Ovary (tissue), 9 donors: ENCODE results near the gene IMMP2L. TPM values are rescaled to one million over a fixed set of nuclear protein-coding genes. Genes with fewer than 3 reads are reported as not detected.

Source experiments
- DNase-seq, 5 donors: peaks; one replicate each; pipeline ENCODE4 v3.0.0-alpha.2; 2019 to 2020
- H3K27ac ChIP-seq, 2 donors: fragments of 200-600 bp; one replicate each; pipeline versions ENCODE4 v1.5.1 to v1.8.0; 2019 to 2022
- H3K27me3 ChIP-seq: fragments of 200-600 bp; one replicate; pipeline ENCODE4 v1.8.0; 2022
- H3K36me3 ChIP-seq: fragments of 200-600 bp; sonication (generic); one replicate; pipeline ENCODE4 v1.5.1; 2019
- H3K4me1 ChIP-seq: one replicate; pipeline ENCODE4 v1.8.1; 2013; ENCODE audit warnings: mild to moderate bottlenecking, moderate library complexity; ENCODE audit not compliant: insufficient read depth
- H3K4me3 ChIP-seq: fragments of 200-600 bp; sonication (generic); one replicate; pipeline ENCODE4 v1.5.1; 2017
- H3K9me3 ChIP-seq, 2 donors: fragments of 200-600 bp in 1 of 2; sonication (generic) in 1 of 2; one replicate each; pipeline versions ENCODE4 v1.5.1 to v1.8.1; 2013 to 2019; ENCODE audit warnings: mild to moderate bottlenecking in 1 of 2, moderate library complexity in 1 of 2
- CTCF ChIP-seq, 3 donors: fragments of 450-650 bp in 2 of 3; fragments of 200-600 bp in 1 of 3; IDR thresholded peaks; one replicate each; pipeline versions ENCODE4 v1.5.1 to v1.8.0; 2016 to 2022; ENCODE audit warnings: antibody characterized with exemption in 3 of 3, mild to moderate bottlenecking in 1 of 3
- EP300 ChIP-seq: sonication (generic); formaldehyde crosslinking; IDR thresholded peaks from one replicate; pipeline ENCODE4 v1.6.1; 2017; ENCODE audit warnings: antibody characterized with exemption
- POLR2A ChIP-seq: fragments of 450-650 bp; IDR thresholded peaks from one replicate; pipeline ENCODE4 v1.6.1; 2017; ENCODE audit warnings: antibody characterized with exemption, mild to moderate bottlenecking, moderate library complexity
- WGBS, 3 donors: extraction: QIAGEN DNeasy Blood & Tissue Kit in 1 of 3; methylation state at CpG; one replicate each; pipeline versions ENCODE4 v1.1.5 to v1.1.7; 2013 to 2017; 5-methylcytosine and 5-hydroxymethylcytosine counted together
- intact Hi-C, 4 donors: fragments of 100-400 bp; cut with DNase I; formaldehyde crosslinking; loops; one replicate each; pipeline versions ENCODE4 v1.11.0 to v1.15.1; 2022 to 2023
- polyA plus RNA-seq, 2 donors: library from polyadenylated mRNA; stranded (reverse); fragments of 200-250 nt in 1 of 2; fragments of 350-450 nt in 1 of 2; fragmentation: Illumina TruSeq in 1 of 2; extraction: RNeasy Lipid Tissue Mini Kit (QIAGEN cat#74804) in 1 of 2; gene quantifications; one replicate each; pipeline ENCODE4 v1.2.3, GENCODE V29; 2013 to 2014
- total RNA-seq, 7 donors: library from RNA; depleted of rRNA in 2 of 7; stranded (reverse); fragments of >200 nt in 2 of 7; fragmentation: NEBNext Ultra II Directional in 3 of 7; extraction: Animal tissue kit (Norgen Biotek cat#: 25700) in 3 of 7; gene quantifications; one replicate each; pipeline versions ENCODE4 v1.1.0 to v1.2.4, GENCODE V29; 2016 to 2023
- donor health status: DM: no; HTN: no; CAD: no; lungs with moderate emphysema.
- donor health status: DM: no; HTN: no; CAD: no.
- donor health status: Bipolar disorder and iron deficiency.
- donor health status: DM: yes; HTN: yes; CAD: no.
- donor health status: DM: no; HTN: no; CAD: no.
- donor health status: DM: yes; HTN: yes; CAD: no.

IMMP2L gene
- total and polyA plus RNA-seq, 9 donors: 19.5 to 36.9 (median 29.9) TPM

- 89 to 94% (median 92%) methylated on average over 2 of the region's 2 CpGs for WGBS, 3 donors
These were observed 573.9 kb downstream of the IMMP2L start for GRCh38 chr7:110988348-110988747.

GRCh38 chr7:110987127-110987693 is 575.1 kb downstream of the IMMP2L start:
- H3K4me1 ChIP-seq: no peaks in the 10 kb centered on the region
- no peak for TF ChIP-seq CTCF (IDR thresholded peaks at IDR 0.05)
- TF ChIP-seq EP300: no peak
- no peak for TF ChIP-seq POLR2A
- no peak overlapping the region for H3K27ac ChIP-seq
- no peaks in the 10 kb centered on the region for H3K27me3 ChIP-seq
- H3K36me3 ChIP-seq: no peaks in the 10 kb centered on the region
- no peaks in the 10 kb centered on the region for H3K9me3 ChIP-seq
- DNase-seq: no peak
- no peak overlapping the region for H3K4me3 ChIP-seq
- intact Hi-C loops: no loop called here
- 97 to 99% (median 98%) methylated on average over 1 of the region's 1 CpG for WGBS, 3 donors

More at GRCh38 chr7:110988348-110988747, 573.9 kb downstream of the IMMP2L start:
- Histone ChIP-seq H3K27ac (no peak overlapping the region), H3K4me1 (no peaks in the 10 kb centered on the region), H3K27me3 (no peaks in the 10 kb centered on the region), H3K9me3 (no peaks in the 10 kb centered on the region), H3K36me3 (no peaks in the 10 kb centered on the region), H3K4me3 (no peak overlapping the region)
- TF ChIP-seq POLR2A (no peak), EP300 (no peak), CTCF (IDR thresholded peaks at IDR 0.05) (no peak)
- intact Hi-C loops: no loop called here
- DNase-seq: no peak

- Histone ChIP-seq H3K9me3 (no peaks in the 10 kb centered on the region), H3K27me3 (no peaks in the 10 kb centered on the region), H3K4me3 (no peak overlapping the region), H3K4me1 (no peaks in the 10 kb centered on the region), H3K27ac (no peak overlapping the region), H3K36me3 (no peaks in the 10 kb centered on the region)
- 82 to 90% (median 84%) methylated on average over 3 of the region's 3 CpGs for WGBS, 3 donors
- intact Hi-C loops: no loop called here
- DNase-seq: no peak
- TF ChIP-seq CTCF (IDR thresholded peaks at IDR 0.05) (no peak), EP300 (no peak), POLR2A (no peak)
These were observed 578.4 kb downstream of the IMMP2L start for GRCh38 chr7:110983822-110984456.

GRCh38 chr7:110977127-110977737 is 585.1 kb downstream of the IMMP2L start:
- H3K4me1 ChIP-seq: no peaks in the 10 kb centered on the region
- H3K27ac ChIP-seq: no peak overlapping the region
- no peak for DNase-seq
- H3K27me3 ChIP-seq: no peaks in the 10 kb centered on the region
- intact Hi-C loops: no loop called here
- TF ChIP-seq CTCF (IDR thresholded peaks at IDR 0.05) (no peak), POLR2A (no peak), EP300 (no peak)
- 86 to 92% (median 90%) methylated on average over 4 of the region's 4 CpGs for WGBS, 3 donors
- no peak overlapping the region for H3K4me3 ChIP-seq
- H3K9me3 ChIP-seq: no peaks in the 10 kb centered on the region
- no peaks in the 10 kb centered on the region for H3K36me3 ChIP-seq
